Upper lobe of left lung (tissue), 6 donors: ENCODE measurements around the gene CCDC171. TPM values are rescaled to one million over a fixed set of nuclear protein-coding genes. Genes with fewer than 3 reads are reported as not detected.

Experiments used
- ATAC-seq, 2 donors: fragments of 200-7000 bp; cut with Tn5 transposase; one replicate each; pipeline ENCODE4 v1.9.1; 2022; ENCODE audit warnings: mild to moderate bottlenecking in 2 of 2, moderate library complexity in 2 of 2; ENCODE audit not compliant: low FRiP score in 2 of 2
- DNase-seq, 2 donors: peaks; one replicate each; pipeline ENCODE4 v3.0.0-alpha.2; 2019 to 2020
- H3K27ac ChIP-seq, 4 donors: fragments of 200-600 bp; sonication (generic); one replicate each; pipeline ENCODE4 v1.5.1; 2016 to 2019
- H3K27me3 ChIP-seq, 4 donors: fragments of 200-600 bp; sonication (generic); one replicate each; pipeline ENCODE4 v1.5.1; 2017 to 2019
- H3K36me3 ChIP-seq, 4 donors: fragments of 200-600 bp; sonication (generic); one replicate each; pipeline ENCODE4 v1.5.1; 2016 to 2019
- H3K4me1 ChIP-seq, 4 donors: fragments of 200-600 bp; sonication (generic); one replicate each; pipeline ENCODE4 v1.5.1; 2018 to 2019
- H3K4me3 ChIP-seq, 4 donors: fragments of 200-600 bp; sonication (generic); one replicate each; pipeline ENCODE4 v1.5.1; 2017 to 2019; ENCODE audit warnings: mild to moderate bottlenecking in 2 of 4, moderate library complexity in 1 of 4
- H3K9me3 ChIP-seq, 4 donors: fragments of 200-600 bp; sonication (generic); one replicate each; pipeline ENCODE4 v1.5.1; 2018 to 2019
- EP300 ChIP-seq, 4 donors: sonication (generic); formaldehyde crosslinking; IDR thresholded peaks; one replicate each; pipeline ENCODE4 v1.5.1; 2017; ENCODE audit warnings: antibody characterized with exemption in 4 of 4, control low read depth in 2 of 4
- POLR2A ChIP-seq, 4 donors: fragments of 450-650 bp; IDR thresholded peaks; one replicate each; pipeline ENCODE4 v1.5.1; 2016 to 2017; ENCODE audit warnings: antibody characterized with exemption in 4 of 4, mild to moderate bottlenecking in 2 of 4
- POLR2AphosphoS5 ChIP-seq, 2 donors: sonication (generic); formaldehyde crosslinking; IDR thresholded peaks; one replicate each; pipeline ENCODE4 v1.5.1; 2017; ENCODE audit warnings: antibody characterized with exemption in 2 of 2
- WGBS, 2 donors: methylation state at CpG; one replicate each; pipeline ENCODE4 v1.1.5; 2017 to 2018; 5-methylcytosine and 5-hydroxymethylcytosine counted together
- total RNA-seq, 6 donors: library from RNA; depleted of rRNA in 4 of 6; stranded (reverse); fragments of >200 nt in 4 of 6; gene quantifications; one replicate each; pipeline versions ENCODE4 v1.1.0 to v1.2.1, GENCODE V29; 2016 to 2021
- TF ChIP-seq, protein P1 (sequence below), 6 experiments: fragments of 450-650 bp in 4 of 6; fragments of 200-600 bp in 2 of 6; sonication (generic) in 2 of 6; IDR thresholded peaks; one replicate each; pipeline ENCODE4 v1.5.1; 2016 to 2019; ENCODE audit warnings: antibody characterized with exemption in 6 of 6
- donor health status: DM: no; HTN: no; CAD: no; lungs with moderate emphysema.
- donor health status: DM: no; HTN: yes; CAD: no; lungs with severe emphysema.

The CCDC171 gene
- total RNA-seq, 6 donors from 2014 or later = 2.4 to 16.8 (median 6.6) TPM

DNA sequence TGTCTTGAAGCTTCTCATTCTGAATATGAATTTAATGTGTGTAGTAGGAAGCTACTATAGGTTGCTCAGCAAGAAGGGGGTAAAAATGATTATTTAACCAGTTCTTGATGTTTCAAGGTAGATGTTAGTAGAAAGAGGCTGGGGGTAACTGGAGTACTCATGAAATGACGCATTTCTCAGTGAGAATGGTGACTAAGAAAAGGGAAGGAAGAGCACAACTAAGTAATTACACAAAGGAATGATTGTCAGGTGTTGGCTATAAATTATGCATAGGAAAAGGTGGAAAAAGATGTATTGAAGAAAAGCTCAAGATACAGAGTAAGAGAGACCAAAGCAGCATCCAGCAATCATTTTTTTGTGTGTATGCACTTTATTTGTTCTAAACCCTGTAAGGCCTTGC, 40.6 kb upstream of the CCDC171 start:
- no peak for DNase-seq
- TF ChIP-seq POLR2A (IDR thresholded peaks at IDR 0.05) = no peak
- TF ChIP-seq POLR2AphosphoS5 (IDR thresholded peaks at IDR 0.05) = no peak
- TF ChIP-seq, protein P1, sequence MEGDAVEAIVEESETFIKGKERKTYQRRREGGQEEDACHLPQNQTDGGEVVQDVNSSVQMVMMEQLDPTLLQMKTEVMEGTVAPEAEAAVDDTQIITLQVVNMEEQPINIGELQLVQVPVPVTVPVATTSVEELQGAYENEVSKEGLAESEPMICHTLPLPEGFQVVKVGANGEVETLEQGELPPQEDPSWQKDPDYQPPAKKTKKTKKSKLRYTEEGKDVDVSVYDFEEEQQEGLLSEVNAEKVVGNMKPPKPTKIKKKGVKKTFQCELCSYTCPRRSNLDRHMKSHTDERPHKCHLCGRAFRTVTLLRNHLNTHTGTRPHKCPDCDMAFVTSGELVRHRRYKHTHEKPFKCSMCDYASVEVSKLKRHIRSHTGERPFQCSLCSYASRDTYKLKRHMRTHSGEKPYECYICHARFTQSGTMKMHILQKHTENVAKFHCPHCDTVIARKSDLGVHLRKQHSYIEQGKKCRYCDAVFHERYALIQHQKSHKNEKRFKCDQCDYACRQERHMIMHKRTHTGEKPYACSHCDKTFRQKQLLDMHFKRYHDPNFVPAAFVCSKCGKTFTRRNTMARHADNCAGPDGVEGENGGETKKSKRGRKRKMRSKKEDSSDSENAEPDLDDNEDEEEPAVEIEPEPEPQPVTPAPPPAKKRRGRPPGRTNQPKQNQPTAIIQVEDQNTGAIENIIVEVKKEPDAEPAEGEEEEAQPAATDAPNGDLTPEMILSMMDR (IDR thresholded peaks at IDR 0.05) = no peak
- TF ChIP-seq EP300 (IDR thresholded peaks at IDR 0.05) = no peak
- Histone ChIP-seq H3K9me3 (no peaks in the 10 kb centered on the region), H3K4me3 (no peak overlapping the region), H3K36me3 (peaks cover 0 to 5% (median 1%) of the 10 kb centered on the region in 4 donors), H3K27ac (no peak overlapping the region), H3K4me1 (peaks cover 3 to 23% (median 14%) of the 10 kb centered on the region in 4 donors), H3K27me3 (no peaks in the 10 kb centered on the region)
- ATAC-seq = no peak
- 82 to 91% methylated on average over 1 of the region's 1 CpG for WGBS, 2 donors

DNA sequence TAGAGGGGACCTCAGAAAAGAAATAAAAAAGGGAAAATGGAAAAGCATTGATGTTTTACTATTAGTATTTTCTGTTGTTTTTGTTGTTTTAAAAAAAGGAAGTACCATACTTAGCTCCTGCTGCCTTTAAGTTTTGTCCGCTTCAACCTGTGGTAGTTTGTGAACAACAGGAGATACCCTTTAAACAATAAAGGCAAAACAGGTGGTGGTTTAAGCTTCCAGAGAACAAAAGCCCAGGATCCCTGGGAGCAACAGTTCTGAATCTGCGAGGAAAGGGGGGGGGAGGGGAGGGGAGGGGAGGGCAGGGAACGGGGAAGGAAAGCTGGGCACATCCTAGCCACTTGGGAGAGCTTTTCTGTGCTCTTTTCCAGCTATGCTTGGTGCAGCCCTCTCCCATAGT, 40.0 kb upstream of the CCDC171 start:
- Histone ChIP-seq H3K9me3 (no peaks in the 10 kb centered on the region), H3K4me1 (peaks cover 3 to 23% (median 14%) of the 10 kb centered on the region in 4 donors), H3K27me3 (no peaks in the 10 kb centered on the region), H3K4me3 (no peak overlapping the region), H3K36me3 (no peaks in the 10 kb centered on the region), H3K27ac (no peak overlapping the region)
- 66 to 68% methylated on average over 3 of the region's 3 CpGs for WGBS, 2 donors
- ATAC-seq (no peak), DNase-seq (no peak)
- no peak for TF ChIP-seq EP300 (IDR thresholded peaks at IDR 0.05)
- TF ChIP-seq, protein P1 (IDR thresholded peaks at IDR 0.05) = no peak
- no peak for TF ChIP-seq POLR2A (IDR thresholded peaks at IDR 0.05)
- no peak for TF ChIP-seq POLR2AphosphoS5 (IDR thresholded peaks at IDR 0.05)

DNA sequence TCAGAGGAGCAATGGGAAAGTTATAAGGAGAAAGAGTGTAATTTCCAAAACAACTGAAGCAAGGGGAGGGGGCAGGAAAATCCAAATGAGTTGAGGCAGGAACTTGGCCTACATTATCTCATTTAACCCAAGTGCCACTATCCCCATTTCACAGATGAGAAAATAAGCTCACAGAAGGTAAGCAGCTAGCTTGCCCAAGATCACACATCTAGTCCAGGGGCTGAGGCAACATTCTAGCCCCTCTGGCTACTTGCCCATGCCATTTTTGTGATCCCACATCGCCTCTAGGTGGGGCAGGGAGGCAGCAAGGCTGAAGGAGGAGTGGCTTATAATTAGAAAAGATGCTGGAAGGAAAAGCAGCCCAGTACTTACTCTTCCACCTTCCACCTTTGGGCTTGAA, 39.5 kb upstream of the CCDC171 start:
- Histone ChIP-seq H3K36me3 (no peaks in the 10 kb centered on the region), H3K4me1 (peaks cover 3 to 23% (median 14%) of the 10 kb centered on the region in 4 donors), H3K9me3 (no peaks in the 10 kb centered on the region), H3K4me3 (no peak overlapping the region), H3K27ac (no peak overlapping the region), H3K27me3 (no peaks in the 10 kb centered on the region)
- DNase-seq = no peak
- 53 to 60% methylated on average over 1 of the region's 1 CpG for WGBS, 2 donors
- ATAC-seq = no peak
- TF ChIP-seq EP300 (IDR thresholded peaks at IDR 0.05) (no peak), POLR2A (IDR thresholded peaks at IDR 0.05) (no peak), POLR2AphosphoS5 (IDR thresholded peaks at IDR 0.05) (no peak)
- TF ChIP-seq, protein P1 (IDR thresholded peaks at IDR 0.05) = no peak

DNA sequence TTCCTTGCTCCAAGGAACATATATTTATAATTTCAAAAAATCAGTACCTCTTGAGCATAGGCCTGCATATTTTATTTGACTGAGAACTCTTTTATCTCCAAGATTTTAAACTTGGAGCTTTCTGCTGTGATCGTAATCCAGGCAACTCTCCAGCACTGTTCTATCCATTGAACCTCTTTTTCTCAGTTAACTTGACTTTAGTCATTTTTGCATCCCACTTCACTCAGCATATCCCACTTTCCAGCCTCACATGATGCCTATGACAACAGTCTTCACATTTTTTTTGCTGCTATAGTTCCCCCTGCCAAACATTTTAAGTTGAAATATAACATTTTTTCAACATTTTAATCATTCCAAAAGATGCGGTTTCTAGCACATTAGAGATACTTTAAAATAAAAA, 33.0 kb upstream of the CCDC171 start:
- Histone ChIP-seq H3K9me3 (no peaks in the 10 kb centered on the region), H3K4me1 (no peaks in the 10 kb centered on the region), H3K4me3 (no peak overlapping the region), H3K27ac (no peak overlapping the region), H3K27me3 (no peaks in the 10 kb centered on the region), H3K36me3 (no peaks in the 10 kb centered on the region)
- 79 to 86% methylated on average over 2 of the region's 2 CpGs for WGBS, 2 donors
- DNase-seq (no peak), ATAC-seq (no peak)
- TF ChIP-seq, protein P1 (IDR thresholded peaks at IDR 0.05) = no peak
- TF ChIP-seq POLR2A (IDR thresholded peaks at IDR 0.05) = no peak
- no peak for TF ChIP-seq EP300 (IDR thresholded peaks at IDR 0.05)
- no peak for TF ChIP-seq POLR2AphosphoS5 (IDR thresholded peaks at IDR 0.05)

DNA sequence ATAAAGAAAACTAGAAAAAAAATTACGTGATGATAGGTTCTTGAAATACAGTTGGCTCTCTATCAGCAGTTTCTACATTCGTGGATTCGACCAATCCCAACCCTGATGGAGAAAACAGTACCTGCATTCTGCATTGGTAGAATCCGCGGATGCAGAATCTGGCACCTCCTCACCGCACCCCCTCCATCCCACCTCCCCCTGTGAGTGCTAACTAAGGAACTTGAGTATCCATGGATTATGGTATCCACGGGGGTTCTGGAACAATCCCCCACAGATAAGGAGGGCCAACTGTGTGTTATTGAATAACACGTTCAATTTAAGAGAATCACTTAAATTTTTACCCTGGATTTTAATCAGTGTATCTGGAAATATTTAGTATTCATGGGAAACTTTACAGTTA, 31.6 kb upstream of the CCDC171 start:
- Histone ChIP-seq H3K27ac (no peak overlapping the region), H3K36me3 (no peaks in the 10 kb centered on the region), H3K9me3 (no peaks in the 10 kb centered on the region), H3K27me3 (no peaks in the 10 kb centered on the region), H3K4me1 (no peaks in the 10 kb centered on the region), H3K4me3 (no peak overlapping the region)
- 77 to 82% methylated on average over 8 of the region's 8 CpGs for WGBS, 2 donors
- TF ChIP-seq, protein P1 (IDR thresholded peaks at IDR 0.05) = no peak
- TF ChIP-seq POLR2AphosphoS5 (IDR thresholded peaks at IDR 0.05) (no peak), EP300 (IDR thresholded peaks at IDR 0.05) (no peak), POLR2A (IDR thresholded peaks at IDR 0.05) (no peak)
- DNase-seq = no peak
- no peak for ATAC-seq
